SJCRH30 (cell line): ENCODE data around the gene ABCG1. TPM values are rescaled to one million over a fixed set of nuclear protein-coding genes. Genes with fewer than 3 reads are reported as not detected.

Source experiments
- DNase-seq, 2 experiments: peaks; one replicate each; pipeline ENCODE4 v3.0.0-alpha.2; 2015 to 2020
- H3K27ac ChIP-seq: fragments of 250-450 bp; sonication (Bioruptor Pico); 2 replicates; pipeline ENCODE4 v1.5.1; 2020; ENCODE audit warnings: mild to moderate bottlenecking, moderate library complexity
- H3K27me3 ChIP-seq: fragments of 250-450 bp; sonication (Bioruptor Pico); 2 replicates; pipeline ENCODE4 v1.5.1; 2020; ENCODE audit warnings: mild to moderate bottlenecking, moderate library complexity
- H3K36me3 ChIP-seq: fragments of 250-450 bp; sonication (Bioruptor Pico); 2 replicates; pipeline ENCODE4 v1.5.1; 2020; ENCODE audit warnings: mild to moderate bottlenecking, moderate library complexity
- H3K4me1 ChIP-seq: fragments of 250-450 bp; sonication (Bioruptor Pico); 2 replicates; pipeline ENCODE4 v1.5.1; 2020; ENCODE audit warnings: mild to moderate bottlenecking, moderate library complexity
- H3K4me3 ChIP-seq: fragments of 250-450 bp; sonication (Bioruptor Pico); 2 replicates; pipeline ENCODE4 v1.5.1; 2020; ENCODE audit warnings: mild to moderate bottlenecking, moderate library complexity
- H3K9me3 ChIP-seq: fragments of 250-450 bp; sonication (Bioruptor Pico); replicated peaks from 2 replicates; pipeline ENCODE4 v1.5.1; 2020; ENCODE audit warnings: mild to moderate bottlenecking, moderate library complexity
- total RNA-seq: library from RNA; depleted of rRNA; stranded (reverse); fragments of >200 nt; shearing (Covaris generic); gene quantifications from 2 replicates; pipeline ENCODE4 v1.2.3, GENCODE V29; 2014

The ABCG1 gene
- total RNA-seq, 1 experiment from 2014 or later = 0.04 TPM

GRCh38 chr21:42254651-42255601 lies 36.0 kb downstream of the ABCG1 start:
- Histone ChIP-seq H3K27ac (no peak overlapping the region), H3K4me3 (no peak overlapping the region), H3K9me3 (no peaks in the 10 kb centered on the region), H3K4me1 (no peaks in the 10 kb centered on the region), H3K27me3 (no peaks in the 10 kb centered on the region), H3K36me3 (no peaks in the 10 kb centered on the region)
- DNase-seq = no peak

- H3K4me1 ChIP-seq = no peaks in the 10 kb centered on the region
- no peak for DNase-seq
- H3K27ac ChIP-seq = no peak overlapping the region
- no peaks in the 10 kb centered on the region for H3K9me3 ChIP-seq
- H3K36me3 ChIP-seq = no peaks in the 10 kb centered on the region
- no peaks in the 10 kb centered on the region for H3K27me3 ChIP-seq
- H3K4me3 ChIP-seq = no peak overlapping the region
Observed at GRCh38 chr21:42255825-42256224, 36.9 kb downstream of the ABCG1 start.

- H3K4me3 ChIP-seq = no peak overlapping the region
- no peaks in the 10 kb centered on the region for H3K4me1 ChIP-seq
- no peak for DNase-seq
- H3K36me3 ChIP-seq = no peaks in the 10 kb centered on the region
- peaks cover 1% of the 10 kb centered on the region; the same call in 1 of the 2 replicates for H3K27me3 ChIP-seq
- no peak overlapping the region for H3K27ac ChIP-seq
- H3K9me3 ChIP-seq = no peaks in the 10 kb centered on the region
Observed at GRCh38 chr21:42256316-42256715, 37.4 kb downstream of the ABCG1 start.

- H3K36me3 ChIP-seq = no peaks in the 10 kb centered on the region
- no peak overlapping the region for H3K27ac ChIP-seq
- peak in 1 of 2 experiments; percentile 17 for DNase-seq
- no peaks in the 10 kb centered on the region for H3K9me3 ChIP-seq
- H3K4me3 ChIP-seq = no peak overlapping the region
- H3K4me1 ChIP-seq = no peaks in the 10 kb centered on the region
- H3K27me3 ChIP-seq = peaks cover 9% of the 10 kb centered on the region
Observed at GRCh38 chr21:42257091-42257765, 38.3 kb downstream of the ABCG1 start.

DNA sequence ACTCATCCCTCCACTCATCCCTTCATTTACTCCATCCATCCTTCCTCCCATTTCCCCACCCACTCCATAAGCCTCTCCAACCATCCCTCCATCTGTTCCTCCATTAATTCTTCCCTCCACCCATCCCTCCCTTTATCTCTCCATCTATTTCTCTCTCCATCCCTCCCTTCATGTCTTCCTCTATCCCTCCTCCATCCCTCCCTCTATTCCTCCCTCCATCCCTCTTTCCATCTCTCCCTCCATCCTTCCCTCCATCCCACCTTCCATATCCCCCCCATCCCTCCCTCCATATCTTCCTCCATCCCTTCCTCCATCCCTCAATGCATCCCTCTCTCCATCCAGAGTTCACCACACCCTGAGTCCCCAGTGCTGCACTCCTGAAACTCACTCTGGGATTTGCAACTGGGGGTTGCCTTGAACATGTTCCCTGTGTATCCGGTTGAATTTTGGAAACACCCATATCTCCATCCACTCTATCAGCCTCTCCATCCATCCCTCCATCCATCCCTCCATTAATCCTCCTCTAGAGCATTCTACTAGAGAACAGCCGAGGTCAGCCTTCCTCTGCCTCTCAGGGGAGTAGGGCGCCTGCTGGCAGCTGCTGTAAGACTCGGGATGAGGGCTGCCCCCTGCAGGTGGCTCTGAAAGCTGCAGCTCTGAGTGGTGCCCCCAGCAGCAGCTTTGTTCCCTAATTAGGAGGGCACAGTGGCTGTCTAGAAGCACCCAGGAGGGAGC lies 39.4 kb downstream of the ABCG1 start:
- no peak overlapping the region for H3K27ac ChIP-seq
- no peaks in the 10 kb centered on the region for H3K36me3 ChIP-seq
- H3K27me3 ChIP-seq = peaks cover 12% of the 10 kb centered on the region
- peak; percentile 45 to 72 for DNase-seq
- no peaks in the 10 kb centered on the region for H3K9me3 ChIP-seq
- no peak overlapping the region for H3K4me3 ChIP-seq
- H3K4me1 ChIP-seq = no peaks in the 10 kb centered on the region

GRCh38 chr21:42258885-42259407 lies 40.0 kb downstream of the ABCG1 start:
- no peaks in the 10 kb centered on the region for H3K36me3 ChIP-seq
- no peak overlapping the region for H3K4me3 ChIP-seq
- no peak overlapping the region for H3K27ac ChIP-seq
- peaks cover 12% of the 10 kb centered on the region for H3K27me3 ChIP-seq
- no peaks in the 10 kb centered on the region for H3K4me1 ChIP-seq
- DNase-seq = no peak
- no peaks in the 10 kb centered on the region for H3K9me3 ChIP-seq

DNA sequence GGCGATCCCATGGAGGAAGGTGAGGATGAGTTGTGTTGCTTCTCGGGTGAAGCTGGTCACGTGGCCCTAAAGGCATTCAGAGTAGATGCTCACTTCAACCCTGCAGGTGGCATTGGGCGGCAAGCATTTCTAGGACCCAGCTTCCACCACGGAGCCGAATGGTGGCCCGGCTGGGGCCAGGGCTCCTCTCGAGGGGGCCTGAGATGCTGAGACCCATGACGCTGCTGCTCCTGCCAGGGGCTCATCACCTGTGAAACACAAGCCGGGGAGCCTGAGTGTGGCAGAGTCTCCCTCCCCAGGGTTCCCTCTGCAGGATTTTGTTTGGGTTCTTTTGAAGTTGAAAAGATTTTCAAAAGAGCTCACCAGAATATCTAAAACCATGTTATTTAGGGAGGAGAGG lies 41.2 kb downstream of the ABCG1 start:
- no peak overlapping the region for H3K4me3 ChIP-seq
- no peak overlapping the region for H3K27ac ChIP-seq
- H3K4me1 ChIP-seq = no peaks in the 10 kb centered on the region
- H3K36me3 ChIP-seq = no peaks in the 10 kb centered on the region
- peaks cover 15% of the 10 kb centered on the region for H3K27me3 ChIP-seq
- H3K9me3 ChIP-seq = no peaks in the 10 kb centered on the region
- DNase-seq = no peak

DNA sequence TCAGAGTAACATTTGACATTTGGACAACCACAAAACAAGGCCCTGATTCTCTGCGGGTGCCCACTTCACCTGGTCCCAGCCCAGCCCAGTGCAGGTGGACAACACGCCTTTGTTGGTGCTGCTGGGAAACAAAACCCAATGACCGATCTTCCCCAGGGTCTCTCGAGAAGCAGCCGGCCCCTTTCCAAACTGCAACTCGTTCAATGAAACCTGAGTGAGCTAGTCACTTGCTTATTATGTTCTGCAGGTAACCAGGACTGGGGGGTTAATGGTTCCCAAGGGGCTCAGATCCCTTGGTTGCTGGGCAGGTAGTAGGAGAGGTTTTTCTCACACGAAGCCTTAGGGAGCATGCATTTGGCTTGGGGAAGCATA lies 42.9 kb downstream of the ABCG1 start:
- H3K27ac ChIP-seq = no peak overlapping the region
- H3K4me3 ChIP-seq = no peak overlapping the region
- DNase-seq = no peak
- no peaks in the 10 kb centered on the region for H3K4me1 ChIP-seq
- no peaks in the 10 kb centered on the region for H3K36me3 ChIP-seq
- no peaks in the 10 kb centered on the region for H3K9me3 ChIP-seq
- peaks cover 15% of the 10 kb centered on the region for H3K27me3 ChIP-seq

DNA sequence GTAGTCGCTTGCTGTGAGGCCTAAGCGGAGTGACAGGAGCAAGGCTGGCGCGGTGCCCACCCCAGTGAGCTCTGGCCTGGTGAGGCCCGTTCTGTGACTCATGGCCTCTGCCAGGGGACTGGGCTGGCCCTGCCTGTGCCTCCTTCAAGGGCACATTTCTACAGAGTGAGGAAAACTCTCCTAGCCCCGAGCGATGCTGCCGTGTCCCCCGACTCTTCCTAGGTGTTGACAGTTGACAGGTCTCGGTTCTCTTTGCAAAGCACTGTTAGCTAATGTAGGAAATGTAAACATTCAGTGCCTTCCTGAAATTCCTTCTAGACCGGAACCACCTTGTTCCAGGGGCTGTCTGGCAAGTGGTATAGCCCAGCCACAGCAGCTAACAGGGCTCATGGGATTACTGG lies 43.9 kb downstream of the ABCG1 start:
- Histone ChIP-seq H3K36me3 (no peaks in the 10 kb centered on the region), H3K27ac (no peak overlapping the region), H3K27me3 (peaks cover 15% of the 10 kb centered on the region), H3K4me3 (no peak overlapping the region), H3K4me1 (no peaks in the 10 kb centered on the region), H3K9me3 (no peaks in the 10 kb centered on the region)
- DNase-seq = no peak

- no peaks in the 10 kb centered on the region for H3K9me3 ChIP-seq
- no peaks in the 10 kb centered on the region for H3K36me3 ChIP-seq
- DNase-seq = no peak
- H3K27ac ChIP-seq = no peak overlapping the region
- no peaks in the 10 kb centered on the region for H3K4me1 ChIP-seq
- peaks cover 15% of the 10 kb centered on the region for H3K27me3 ChIP-seq
- no peak overlapping the region for H3K4me3 ChIP-seq
Observed at GRCh38 chr21:42263591-42264131, 44.7 kb downstream of the ABCG1 start.

DNA sequence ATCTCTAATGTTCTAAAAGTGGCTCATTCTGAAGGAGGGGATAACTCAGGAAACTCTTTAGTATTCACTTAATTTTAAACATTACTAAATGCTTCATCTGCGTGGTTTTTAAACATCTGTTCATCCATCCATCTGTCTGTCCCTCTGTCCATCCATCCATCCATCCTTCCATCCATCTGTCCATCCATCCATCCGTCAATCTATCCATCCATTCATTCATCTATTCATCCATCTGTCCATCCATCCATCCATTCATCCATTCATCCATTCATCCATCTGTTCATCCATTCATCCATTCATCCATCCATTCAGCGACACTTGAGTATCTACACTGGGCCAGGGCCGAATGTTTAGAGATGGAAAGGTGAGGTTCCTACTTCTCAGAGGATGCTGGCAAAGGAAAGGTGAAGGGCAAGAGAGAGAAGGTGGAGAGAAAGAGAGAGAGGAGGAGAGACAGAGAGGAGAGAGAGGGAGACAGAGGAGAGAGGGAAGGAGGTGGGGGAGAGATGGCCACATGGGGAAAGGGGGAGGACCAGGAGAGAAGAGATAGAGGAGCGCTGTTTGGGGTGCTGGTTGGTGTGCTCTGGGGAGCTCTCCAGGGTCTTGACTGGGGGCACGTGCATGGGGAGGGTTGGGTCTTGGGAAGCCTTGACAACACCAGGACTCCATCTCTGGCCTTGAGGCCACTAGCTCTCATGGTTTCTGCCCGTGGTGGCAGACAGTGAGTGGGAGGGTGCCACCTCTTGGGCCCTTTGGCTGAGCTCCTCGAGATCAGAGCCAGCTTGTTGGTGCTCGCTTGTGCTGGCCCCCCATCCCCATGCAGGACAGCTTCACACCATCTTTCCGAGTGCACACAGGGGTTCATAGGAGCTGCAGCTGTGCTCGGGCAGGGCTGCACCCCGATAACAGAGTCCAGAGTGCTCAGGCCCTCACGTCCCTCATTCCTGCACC lies 45.6 kb downstream of the ABCG1 start:
- Histone ChIP-seq H3K4me1 (no peaks in the 10 kb centered on the region), H3K9me3 (no peaks in the 10 kb centered on the region), H3K27me3 (peaks cover 15% of the 10 kb centered on the region), H3K27ac (no peak overlapping the region), H3K36me3 (no peaks in the 10 kb centered on the region), H3K4me3 (no peak overlapping the region)
- no peak for DNase-seq

- Histone ChIP-seq H3K36me3 (no peaks in the 10 kb centered on the region), H3K9me3 (no peaks in the 10 kb centered on the region), H3K27me3 (peaks cover 15% of the 10 kb centered on the region), H3K27ac (no peak overlapping the region), H3K4me1 (no peaks in the 10 kb centered on the region), H3K4me3 (no peak overlapping the region)
- DNase-seq = peak in 1 of 2 experiments; percentile 16
Observed at GRCh38 chr21:42265231-42265812, 46.4 kb downstream of the ABCG1 start.

DNA sequence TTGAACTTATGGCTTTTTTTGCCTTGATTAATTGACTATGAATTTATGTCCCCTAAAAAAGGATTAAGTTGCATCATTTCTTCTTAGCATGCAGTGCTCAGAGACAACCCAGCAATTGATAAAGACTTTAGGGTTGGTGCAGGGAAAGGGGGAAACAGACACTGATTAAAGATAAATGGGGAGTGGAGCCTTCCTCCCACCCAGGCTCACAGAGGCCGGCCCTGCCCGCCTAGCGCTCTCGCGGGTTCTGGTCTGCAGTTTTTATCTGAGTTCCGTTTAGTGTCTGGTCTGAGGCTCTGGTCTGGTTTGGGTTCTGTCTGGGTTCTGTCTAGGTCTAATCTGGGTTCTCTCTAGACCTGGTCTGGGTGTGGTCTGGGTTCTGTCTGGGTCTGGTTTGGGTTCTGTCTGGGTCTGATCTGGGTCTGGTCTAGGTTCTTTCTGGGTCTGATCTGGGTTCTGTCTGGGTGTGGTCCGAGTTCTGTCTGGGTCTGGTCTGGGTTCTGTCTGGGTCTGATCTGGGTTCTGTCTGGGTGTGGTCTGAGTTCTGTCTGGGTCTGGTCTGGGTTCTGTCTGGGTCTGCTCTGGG lies 48.1 kb downstream of the ABCG1 start:
- Histone ChIP-seq H3K27me3 (peaks cover 8% of the 10 kb centered on the region), H3K4me1 (no peaks in the 10 kb centered on the region), H3K4me3 (no peak overlapping the region), H3K27ac (no peak overlapping the region), H3K36me3 (no peaks in the 10 kb centered on the region), H3K9me3 (no peaks in the 10 kb centered on the region)
- DNase-seq = no peak
